CD1c-positive myeloid dendritic cell (primary cell): ENCODE data around the gene RBP2.

Experiments
- DNase-seq: peaks from one replicate; pipeline ENCODE4 v3.0.0-alpha.2; 2016; ENCODE audit errors: extremely low spot score

Gene RBP2

GRCh38 chr3:139476348-139476747 is at the start of gene RBP2:
Gene RBP2 (minus strand): TSS chr3:139476516. CDS start chr3:139476459, 57 bp downstream.
- no peak for DNase-seq

DNA sequence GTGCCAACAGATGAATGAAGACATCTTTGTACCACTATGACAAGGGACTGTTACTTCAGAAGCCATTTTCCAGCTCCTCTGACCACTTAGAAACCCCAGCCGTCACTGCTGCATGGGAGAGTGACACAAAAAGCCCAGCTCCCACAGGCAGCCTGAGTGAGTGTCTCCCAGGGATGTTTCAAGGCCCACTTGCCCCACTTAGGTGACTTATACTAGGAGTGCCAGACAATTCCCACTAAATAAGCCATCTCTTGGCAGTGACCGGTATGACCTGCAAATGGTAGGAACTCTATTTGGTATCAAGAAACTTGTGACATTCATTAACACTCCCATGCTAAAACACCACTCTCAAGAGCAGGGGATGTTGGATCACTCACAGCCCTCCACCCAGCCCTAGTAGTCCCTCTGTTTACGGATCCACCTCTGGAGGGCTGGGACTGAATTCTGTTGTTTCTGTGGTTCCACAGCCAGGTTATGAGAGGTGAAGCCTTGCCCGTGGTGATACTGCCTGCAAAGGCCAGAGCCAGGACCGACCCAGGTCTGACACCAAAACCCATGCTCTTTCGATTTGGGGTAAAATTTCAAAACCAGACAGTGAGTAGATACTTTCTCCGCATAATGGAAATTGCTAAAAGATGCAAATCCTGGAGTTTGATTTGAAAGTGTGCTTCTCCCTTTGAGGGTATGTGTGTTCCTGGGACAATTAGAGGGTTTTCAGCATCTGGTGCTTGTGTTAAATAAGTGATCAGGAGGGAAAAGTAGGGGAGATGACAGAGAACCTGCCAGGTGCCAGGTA is 48.7 kb upstream of the RBP2 start:
- DNase-seq: no peak

GRCh38 chr3:139523718-139524117 is 47.4 kb upstream of the RBP2 start:
- no peak for DNase-seq

GRCh38 chr3:139523166-139523565 is 46.9 kb upstream of the RBP2 start:
- DNase-seq: no peak

DNA sequence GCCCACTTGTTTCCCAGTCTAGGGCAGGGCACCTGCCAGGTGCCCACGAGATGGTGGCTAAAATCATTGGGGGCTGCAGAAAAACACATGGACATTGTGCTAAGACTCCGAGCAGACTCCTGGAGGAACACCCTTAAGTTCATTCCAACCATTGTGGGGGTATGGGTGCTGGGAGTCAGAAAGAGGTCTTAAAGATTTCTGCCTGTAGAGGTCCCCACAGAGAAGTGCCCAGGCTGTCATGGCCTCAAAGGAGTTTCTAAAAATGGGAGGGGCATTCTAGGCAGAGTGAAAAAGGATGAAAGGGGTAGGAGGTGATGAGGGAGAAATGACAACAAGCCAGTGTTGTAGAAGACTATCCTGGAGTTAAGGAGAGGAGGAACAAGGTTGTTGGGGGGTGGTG is 46.1 kb upstream of the RBP2 start:
- no peak for DNase-seq

DNA sequence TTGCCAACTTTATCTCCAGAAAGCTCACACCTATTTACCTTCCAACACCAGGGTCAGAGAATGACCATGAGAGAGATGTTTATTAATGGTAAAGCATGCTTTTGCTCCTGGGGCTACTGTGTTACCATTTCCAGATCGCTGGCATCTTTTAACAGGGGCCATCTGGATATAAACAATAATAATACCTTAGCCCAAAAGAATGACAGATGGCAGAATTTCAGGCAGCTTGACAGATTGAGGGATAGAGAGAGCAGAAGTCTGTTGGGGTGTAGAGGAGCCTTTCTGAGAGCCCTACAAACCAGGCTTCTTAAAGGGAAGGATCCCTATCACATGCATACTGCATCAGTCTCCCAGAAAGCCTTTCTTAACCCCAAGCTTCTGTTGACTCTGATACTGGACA is 45.5 kb upstream of the RBP2 start:
- no peak for DNase-seq

DNA sequence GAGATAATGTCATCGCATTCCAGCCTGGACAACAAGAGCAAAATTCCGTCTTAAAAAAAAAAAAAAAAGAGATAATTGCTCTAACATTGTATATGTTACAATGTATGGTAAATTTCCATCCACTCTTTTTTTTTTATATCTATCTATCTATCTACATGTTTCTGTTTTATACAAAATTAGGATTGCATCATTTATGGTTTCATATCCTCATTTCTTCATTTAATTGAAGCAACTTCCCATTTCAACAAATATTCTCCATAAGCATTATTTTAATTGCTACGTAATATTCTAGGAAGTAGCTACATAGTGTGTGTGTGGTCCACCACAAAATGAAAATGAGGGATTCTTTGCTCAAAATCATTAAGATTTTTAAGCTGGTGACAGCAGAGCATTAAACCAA is 44.8 kb upstream of the RBP2 start:
- DNase-seq: peak; percentile 79

- peak; percentile 33 for DNase-seq
These were observed 43.9 kb upstream of the RBP2 start for GRCh38 chr3:139519998-139520737.

GRCh38 chr3:139518926-139519842 is 42.9 kb upstream of the RBP2 start:
- DNase-seq: no peak

GRCh38 chr3:139518306-139518705 is 42.0 kb upstream of the RBP2 start:
- no peak for DNase-seq

- no peak for DNase-seq
These were observed 41.2 kb upstream of the RBP2 start for GRCh38 chr3:139517321-139518065.

DNA sequence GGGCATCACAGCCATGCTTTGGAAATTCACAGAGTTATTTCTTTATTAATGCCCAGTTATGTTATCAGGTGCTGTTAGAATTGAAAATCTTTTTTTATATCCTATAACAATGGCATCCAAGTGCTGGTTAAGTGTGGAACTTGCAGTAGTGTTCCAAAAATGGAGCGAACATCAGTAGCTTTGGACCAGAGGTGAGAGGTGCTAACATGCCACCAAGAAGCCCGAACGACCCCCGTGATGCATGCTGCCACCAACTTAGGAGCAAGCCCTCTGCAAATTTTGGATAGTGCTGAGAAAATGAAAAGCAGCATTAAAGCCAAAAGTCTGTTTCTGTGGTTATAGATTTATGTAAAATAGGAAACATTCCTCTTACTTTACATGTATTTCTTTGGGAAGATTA is 38.4 kb upstream of the RBP2 start:
- DNase-seq: no peak

- no peak for DNase-seq
These were observed 33.3 kb upstream of the RBP2 start for GRCh38 chr3:139509631-139510030.

DNA sequence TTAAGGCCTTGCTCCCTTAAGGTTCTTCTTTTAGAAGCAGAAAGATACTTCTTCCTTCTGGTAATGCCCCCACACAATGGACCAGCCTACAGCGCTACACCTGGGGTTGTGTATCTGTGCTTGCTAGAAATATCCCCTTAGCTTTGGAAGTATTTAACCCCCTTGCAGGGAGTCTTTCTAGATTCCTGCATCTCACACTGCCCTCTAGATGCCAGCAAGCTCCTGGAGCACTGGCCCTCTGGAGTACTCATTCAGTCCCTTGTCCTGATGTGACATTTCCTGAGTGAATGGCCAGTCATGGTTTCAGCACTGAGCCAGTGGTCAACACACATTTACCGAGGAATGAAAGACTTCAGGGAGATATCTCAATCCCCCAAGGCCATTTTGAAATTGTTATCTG is 30.4 kb upstream of the RBP2 start:
- DNase-seq: no peak

- DNase-seq: no peak
These were observed 29.6 kb upstream of the RBP2 start for GRCh38 chr3:139505829-139506386.

GRCh38 chr3:139499536-139499935 is 23.2 kb upstream of the RBP2 start:
- DNase-seq: no peak

DNA sequence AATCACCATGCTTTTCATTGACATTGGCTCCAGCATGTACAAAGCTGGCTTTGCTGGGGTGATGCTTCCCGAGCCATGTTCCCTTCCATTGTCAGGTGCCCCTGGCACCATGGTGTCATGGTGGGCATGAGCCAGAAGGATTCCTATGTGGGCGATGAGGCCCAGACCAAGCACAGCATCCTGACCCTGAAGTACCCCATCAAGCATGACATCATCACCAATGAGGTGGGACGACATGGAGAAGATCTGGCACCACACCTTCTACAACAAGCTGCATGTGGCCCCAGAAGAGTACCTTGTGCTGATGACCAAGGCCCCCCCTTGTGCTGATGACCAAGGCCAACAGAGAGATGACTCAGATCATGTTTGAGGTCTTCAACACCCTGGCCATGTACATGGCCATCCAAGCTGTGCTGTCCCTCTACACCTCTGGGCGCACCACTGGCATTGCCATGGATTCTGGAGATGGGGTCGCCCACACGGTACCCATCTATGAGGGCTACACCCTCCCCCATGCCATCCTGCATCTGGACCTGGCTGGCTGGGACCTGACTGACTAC is 17.6 kb upstream of the RBP2 start:
- no peak for DNase-seq

DNA sequence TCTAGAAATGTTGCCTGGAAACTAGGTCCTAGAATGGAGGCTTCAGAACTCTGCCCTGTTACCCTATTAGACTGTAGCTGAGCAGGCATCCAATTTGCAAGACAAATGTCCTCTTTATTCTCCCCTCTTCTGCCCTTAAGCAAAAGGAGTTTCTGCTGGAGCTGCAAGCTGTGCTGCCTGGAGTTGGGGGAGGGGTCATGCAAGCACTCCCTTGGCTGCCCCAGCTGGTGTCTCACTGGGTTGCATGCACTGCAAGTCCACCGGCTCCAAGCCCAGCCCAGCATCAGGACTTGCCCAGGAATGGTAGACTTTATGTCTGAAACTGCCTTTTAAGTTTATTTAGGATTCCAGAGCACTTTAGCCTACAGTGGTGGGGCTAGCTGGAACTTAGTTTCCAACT is 15.7 kb upstream of the RBP2 start:
- DNase-seq: no peak

DNA sequence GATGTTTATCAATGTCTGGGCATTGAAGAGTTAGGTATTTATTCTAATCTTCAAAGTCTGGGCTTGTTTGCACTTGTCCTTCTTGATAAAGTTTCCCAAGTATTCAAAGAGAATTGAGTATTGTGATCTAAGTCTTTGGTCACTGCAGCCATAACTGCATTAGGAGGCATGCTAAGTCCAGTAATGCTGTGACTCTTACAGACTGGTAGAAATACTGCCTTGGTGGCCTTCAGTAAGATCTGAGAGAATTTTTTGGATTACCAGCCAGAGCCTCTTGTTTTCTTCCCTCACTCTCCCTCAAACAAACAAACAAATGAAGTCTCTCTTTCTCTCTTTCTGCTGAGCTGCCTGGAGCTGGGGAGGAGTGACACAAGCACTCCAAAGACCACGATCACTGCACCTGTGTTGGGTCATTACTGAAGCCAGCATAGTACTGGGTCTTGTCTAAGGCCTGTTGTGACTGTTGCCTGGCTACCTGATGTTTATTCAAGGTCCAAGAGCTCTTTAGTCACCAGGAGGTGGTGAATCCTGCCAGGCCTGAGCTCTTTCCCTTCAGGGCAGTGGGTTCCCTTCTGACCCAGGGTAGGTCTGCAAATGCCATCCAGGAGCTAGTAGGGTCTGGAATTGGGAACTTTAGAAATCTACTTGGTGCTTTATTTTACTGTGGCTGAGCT is 14.8 kb upstream of the RBP2 start:
- no peak for DNase-seq

GRCh38 chr3:139482206-139482605 is 5.9 kb upstream of the RBP2 start:
- DNase-seq: no peak
